ENCODE measurements around the gene GFAP.

DNA sequence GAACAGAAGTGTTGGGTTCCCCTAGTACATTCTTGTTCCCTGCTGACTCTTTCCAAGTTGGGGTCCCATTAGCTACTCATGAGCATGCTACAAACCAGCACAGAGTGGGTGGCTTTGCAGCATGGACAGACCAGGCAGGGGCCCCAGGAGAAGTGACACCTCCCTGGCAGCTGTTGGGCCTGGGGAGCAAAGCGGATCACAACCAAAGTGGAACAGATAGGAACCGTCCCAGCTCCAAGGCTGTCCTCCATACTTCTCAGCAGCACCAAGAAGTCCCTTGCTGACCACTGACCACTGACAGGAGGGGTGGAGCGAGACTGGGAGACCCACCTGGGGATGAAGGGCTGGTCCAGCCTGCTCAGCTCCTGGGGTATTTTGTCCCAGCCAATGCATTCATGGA lies 12.4 kb upstream of the GFAP start:
- TF ChIP-seq, protein P1, sequence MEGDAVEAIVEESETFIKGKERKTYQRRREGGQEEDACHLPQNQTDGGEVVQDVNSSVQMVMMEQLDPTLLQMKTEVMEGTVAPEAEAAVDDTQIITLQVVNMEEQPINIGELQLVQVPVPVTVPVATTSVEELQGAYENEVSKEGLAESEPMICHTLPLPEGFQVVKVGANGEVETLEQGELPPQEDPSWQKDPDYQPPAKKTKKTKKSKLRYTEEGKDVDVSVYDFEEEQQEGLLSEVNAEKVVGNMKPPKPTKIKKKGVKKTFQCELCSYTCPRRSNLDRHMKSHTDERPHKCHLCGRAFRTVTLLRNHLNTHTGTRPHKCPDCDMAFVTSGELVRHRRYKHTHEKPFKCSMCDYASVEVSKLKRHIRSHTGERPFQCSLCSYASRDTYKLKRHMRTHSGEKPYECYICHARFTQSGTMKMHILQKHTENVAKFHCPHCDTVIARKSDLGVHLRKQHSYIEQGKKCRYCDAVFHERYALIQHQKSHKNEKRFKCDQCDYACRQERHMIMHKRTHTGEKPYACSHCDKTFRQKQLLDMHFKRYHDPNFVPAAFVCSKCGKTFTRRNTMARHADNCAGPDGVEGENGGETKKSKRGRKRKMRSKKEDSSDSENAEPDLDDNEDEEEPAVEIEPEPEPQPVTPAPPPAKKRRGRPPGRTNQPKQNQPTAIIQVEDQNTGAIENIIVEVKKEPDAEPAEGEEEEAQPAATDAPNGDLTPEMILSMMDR (IDR thresholded peaks at IDR 0.05) = no peak
- TF ChIP-seq SMAD3 (CRISPR knock-in tag; IDR thresholded peaks at IDR 0.05; ENCODE audit: borderline replicate concordance) = no peak
- TF ChIP-seq TP53 (CRISPR knock-in tag; IDR thresholded peaks at IDR 0.05) = no peak
- TF ChIP-seq NR3C1 (CRISPR knock-in tag; conservative IDR thresholded peaks at IDR 0.05; ENCODE audit: low read depth) = no peak
- no peak for TF ChIP-seq CREM (CRISPR knock-in tag; IDR thresholded peaks at IDR 0.05)
- TF ChIP-seq CREB1 (CRISPR knock-in tag; IDR thresholded peaks at IDR 0.05) = no peak
- no peak for TF ChIP-seq FOXJ3 (CRISPR knock-in tag; IDR thresholded peaks at IDR 0.05; ENCODE audit: borderline replicate concordance)
